CD4-positive, alpha-beta memory T cell (primary cell): Measurements from ENCODE around the gene CLRN3. TPM values are rescaled to one million over a fixed set of nuclear protein-coding genes. Genes with fewer than 3 reads are reported as not detected.

Experiments
- CTCF ChIA-PET: fragments of 350-600 bp; sonication (Branson Sonifier 250); formaldehyde crosslinking; loops from one replicate; lab custom pipeline; 2021; ENCODE audit warnings: inconsistent platforms; ENCODE audit not compliant: partially characterized antibody; lab: Charles Lee
- POLR2A ChIA-PET: fragments of 350-600 bp; sonication (Branson Sonifier 250); formaldehyde crosslinking; loops from one replicate; lab custom pipeline; 2021; ENCODE audit not compliant: partially characterized antibody; lab: Charles Lee
- DNase-seq, 5 donors: peaks; one replicate each; pipeline versions ENCODE4 v3.0.0 to v3.0.0-alpha.2; 2020 to 2022; ENCODE audit warnings: mixed read lengths in 1 of 5
- H3K27ac ChIP-seq: one replicate; pipeline ENCODE4 v1.7.0; 2013; ENCODE audit warnings: low read depth, low read length
- H3K27me3 ChIP-seq: 2 replicates; pipeline ENCODE4 v1.7.0; 2013; ENCODE audit warnings: mild to moderate bottlenecking, low read length, moderate library complexity; ENCODE audit not compliant: insufficient read depth
- H3K36me3 ChIP-seq: 2 replicates; pipeline ENCODE4 v1.7.0; 2013; ENCODE audit warnings: mild to moderate bottlenecking, low read length, moderate library complexity; ENCODE audit not compliant: insufficient read depth
- H3K4me1 ChIP-seq: 2 replicates; pipeline ENCODE4 v1.7.0; 2013; ENCODE audit warnings: mild to moderate bottlenecking, low read length, moderate library complexity; ENCODE audit not compliant: insufficient read depth
- H3K4me3 ChIP-seq, 2 donors: one replicate each; pipeline ENCODE4 v1.7.0; 2013; ENCODE audit warnings: low read length in 2 of 2, mild to moderate bottlenecking in 1 of 2
- H3K9me3 ChIP-seq, 2 donors: one replicate each; pipeline ENCODE4 v1.7.0; 2013; ENCODE audit warnings: low read length in 2 of 2, control low read depth in 1 of 2; ENCODE audit not compliant: control insufficient read depth in 1 of 2
- H3K27ac Mint-ChIP-seq, 7 donors: one replicate each; pipeline ENCODE4 v1.8.0; 2020 to 2021; ENCODE audit warnings: mixed read lengths in 7 of 7, mild to moderate bottlenecking in 6 of 7, inconsistent platforms in 3 of 7, moderate library complexity in 3 of 7
- H3K27me3 Mint-ChIP-seq, 2 donors: one replicate each; pipeline ENCODE4 v1.8.0; 2020 to 2021; ENCODE audit warnings: mixed read lengths in 2 of 2
- H3K36me3 Mint-ChIP-seq, 2 donors: one replicate each; pipeline ENCODE4 v1.8.0; 2020 to 2021; ENCODE audit warnings: mixed read lengths in 2 of 2, inconsistent platforms in 1 of 2, mild to moderate bottlenecking in 1 of 2
- H3K4me1 Mint-ChIP-seq, 4 donors: one replicate each; pipeline ENCODE4 v1.8.0; 2020 to 2021; ENCODE audit warnings: mixed read lengths in 4 of 4, mild to moderate bottlenecking in 1 of 4
- H3K4me3 Mint-ChIP-seq, 8 donors: one replicate each; pipeline ENCODE4 v1.8.0; 2020 to 2021; ENCODE audit warnings: mixed read lengths in 8 of 8, mild to moderate bottlenecking in 7 of 8, moderate library complexity in 6 of 8, inconsistent platforms in 3 of 8
- H3K9me3 Mint-ChIP-seq, 8 donors: one replicate each; pipeline ENCODE4 v1.8.0; 2020 to 2021; ENCODE audit warnings: mixed read lengths in 8 of 8, mild to moderate bottlenecking in 5 of 8, inconsistent platforms in 3 of 8, moderate library complexity in 1 of 8
- intact Hi-C: fragments of 100-400 bp; cut with micrococcal nuclease; formaldehyde crosslinking; loops from one replicate; pipeline ENCODE4 v1.15.1; 2023
- polyA plus RNA-seq, 2 donors: library from polyadenylated mRNA; unstranded; fragments of 300-500 nt; fragmentation: Illumina TruSeq; gene quantifications; one replicate each; pipeline ENCODE4 v1.2.3, GENCODE V29; 2021
- total RNA-seq, 2 experiments: library from RNA; stranded (reverse); gene quantifications; one replicate each; pipeline ENCODE4 v1.2.3, GENCODE V29; 2021

The CLRN3 gene
- total and polyA plus RNA-seq, 4 experiments from 2014 or later: not detected

GRCh38 chr10:127878475-127879055 lies 14.2 kb downstream of the CLRN3 start:
- no peaks in the 10 kb centered on the region for H3K36me3 ChIP-seq
- intact Hi-C loops: no loop called here
- H3K4me3 ChIP-seq: no peak overlapping the region
- no peaks in the 10 kb centered on the region for H3K9me3 Mint-ChIP-seq
- H3K9me3 ChIP-seq: no peaks in the 10 kb centered on the region
- ChIA-PET POLR2A (no interaction called here), CTCF (interaction anchor here (1.4 kb wide), 1 partner anchor 28 kb away, joined by 3 read pairs; the partner anchor contains the start of gene PTPRE)
- no peaks in the 10 kb centered on the region for H3K36me3 Mint-ChIP-seq
- no peak overlapping the region for H3K27ac ChIP-seq
- H3K27me3 Mint-ChIP-seq: peaks cover 0 to 4% of the 10 kb centered on the region in 2 donors
- H3K27me3 ChIP-seq: no peaks in the 10 kb centered on the region
- H3K4me1 ChIP-seq: peaks cover 11% of the 10 kb centered on the region
- H3K4me1 Mint-ChIP-seq: peaks cover 2 to 8% (median 6%) of the 10 kb centered on the region in 4 donors
- DNase-seq: no peak
- H3K4me3 Mint-ChIP-seq: no peak overlapping the region
- H3K27ac Mint-ChIP-seq: no peak overlapping the region

- CTCF ChIA-PET: interaction anchor here (1.4 kb wide), 1 partner anchor 29 kb away, joined by 3 read pairs; the partner anchor contains the start of gene PTPRE
- intact Hi-C loops: no loop called here
Observed at GRCh38 chr10:127877699-127878098, 15.0 kb downstream of the CLRN3 start.

GRCh38 chr10:127877116-127877515 lies 15.6 kb downstream of the CLRN3 start:
- no peaks in the 10 kb centered on the region for H3K27me3 ChIP-seq
- CTCF ChIA-PET: no interaction called here
- Mint-ChIP-seq H3K27me3 (peaks cover 2 to 7% of the 10 kb centered on the region in 2 donors), H3K4me3 (no peak overlapping the region), H3K36me3 (no peaks in the 10 kb centered on the region), H3K9me3 (no peaks in the 10 kb centered on the region), H3K27ac (no peak overlapping the region), H3K4me1 (peaks cover 3 to 8% (median 6%) of the 10 kb centered on the region in 4 donors)
- intact Hi-C loops: no loop called here
- H3K4me3 ChIP-seq: no peak overlapping the region
- no peaks in the 10 kb centered on the region for H3K9me3 ChIP-seq
- H3K36me3 ChIP-seq: no peaks in the 10 kb centered on the region
- H3K4me1 ChIP-seq: peaks cover 11% of the 10 kb centered on the region
- POLR2A ChIA-PET: no interaction called here
- H3K27ac ChIP-seq: no peak overlapping the region
- DNase-seq: no peak

More at GRCh38 chr10:127877699-127878098, 15.0 kb downstream of the CLRN3 start:
- Mint-ChIP-seq H3K9me3 (no peaks in the 10 kb centered on the region), H3K4me1 (peaks cover 2 to 8% (median 6%) of the 10 kb centered on the region in 4 donors), H3K36me3 (no peaks in the 10 kb centered on the region), H3K4me3 (no peak overlapping the region), H3K27me3 (peaks cover under 1 to 4% of the 10 kb centered on the region in 2 donors), H3K27ac (no peak overlapping the region)
- Histone ChIP-seq H3K27me3 (no peaks in the 10 kb centered on the region), H3K27ac (no peak overlapping the region), H3K4me3 (no peak overlapping the region), H3K36me3 (no peaks in the 10 kb centered on the region), H3K9me3 (no peaks in the 10 kb centered on the region), H3K4me1 (peaks cover 11% of the 10 kb centered on the region)
- no peak for DNase-seq
- POLR2A ChIA-PET: no interaction called here

- no peaks in the 10 kb centered on the region for H3K36me3 Mint-ChIP-seq
- peaks cover 0 to 4% (median under 1%) of the 10 kb centered on the region in 8 donors for H3K9me3 Mint-ChIP-seq
- CTCF ChIA-PET: interaction anchor here (0.6 to 1.7 kb wide), 2 partner anchors 135 to 213 kb away, joined by 3 read pairs; no protein-coding TSS in a partner anchor
- Histone ChIP-seq H3K27ac (no peak overlapping the region), H3K9me3 (no peaks in the 10 kb centered on the region), H3K4me1 (peaks cover 9% of the 10 kb centered on the region), H3K27me3 (no peaks in the 10 kb centered on the region), H3K4me3 (no peak overlapping the region), H3K36me3 (no peaks in the 10 kb centered on the region)
- H3K4me3 Mint-ChIP-seq: no peak overlapping the region
- no peak for DNase-seq
- peaks cover 3 to 8% (median 5%) of the 10 kb centered on the region in 4 donors for H3K4me1 Mint-ChIP-seq
- H3K27ac Mint-ChIP-seq: no peak overlapping the region
- H3K27me3 Mint-ChIP-seq: peaks cover 12 to 14% of the 10 kb centered on the region in 2 donors
- POLR2A ChIA-PET: no interaction called here
- intact Hi-C loops: no loop called here
Observed at GRCh38 chr10:127875916-127876315, 16.8 kb downstream of the CLRN3 start.

GRCh38 chr10:127875449-127875765 lies 17.3 kb downstream of the CLRN3 start:
- no peak for DNase-seq
- Histone ChIP-seq H3K36me3 (no peaks in the 10 kb centered on the region), H3K27me3 (no peaks in the 10 kb centered on the region), H3K9me3 (no peaks in the 10 kb centered on the region), H3K27ac (no peak overlapping the region), H3K4me1 (peaks cover 4% of the 10 kb centered on the region), H3K4me3 (no peak overlapping the region)
- intact Hi-C loops: no loop called here
- Mint-ChIP-seq H3K36me3 (no peaks in the 10 kb centered on the region), H3K4me1 (peaks cover under 1 to 4% (median 2%) of the 10 kb centered on the region in 4 donors), H3K4me3 (no peak overlapping the region), H3K27me3 (peaks cover 13 to 14% of the 10 kb centered on the region in 2 donors), H3K27ac (no peak overlapping the region), H3K9me3 (peaks cover 0 to 6% (median 3%) of the 10 kb centered on the region in 8 donors)
- POLR2A ChIA-PET: no interaction called here
- CTCF ChIA-PET: interaction anchor here (1.7 kb wide), 1 partner anchor 136 kb away, joined by 3 read pairs; no protein-coding TSS in a partner anchor

- Histone ChIP-seq H3K27ac (no peak overlapping the region), H3K27me3 (no peaks in the 10 kb centered on the region), H3K36me3 (no peaks in the 10 kb centered on the region), H3K4me1 (no peaks in the 10 kb centered on the region), H3K4me3 (no peak overlapping the region), H3K9me3 (no peaks in the 10 kb centered on the region)
- H3K4me1 Mint-ChIP-seq: peaks cover 0 to 1% (median 0%) of the 10 kb centered on the region in 4 donors
- intact Hi-C loops: no loop called here
- ChIA-PET CTCF (interaction anchor here (1.7 kb wide), 1 partner anchor 136 kb away, joined by 3 read pairs; no protein-coding TSS in a partner anchor), POLR2A (no interaction called here)
- H3K27ac Mint-ChIP-seq: no peak overlapping the region
- H3K36me3 Mint-ChIP-seq: no peaks in the 10 kb centered on the region
- peaks cover 14 to 15% of the 10 kb centered on the region in 2 donors for H3K27me3 Mint-ChIP-seq
- H3K9me3 Mint-ChIP-seq: peaks cover 0 to 12% (median 5%) of the 10 kb centered on the region in 8 donors
- no peak overlapping the region for H3K4me3 Mint-ChIP-seq
- DNase-seq: no peak
Observed at GRCh38 chr10:127874671-127875448, 17.9 kb downstream of the CLRN3 start.

- no peak for DNase-seq
- Mint-ChIP-seq H3K27me3 (peaks cover 14 to 15% of the 10 kb centered on the region in 2 donors), H3K36me3 (no peaks in the 10 kb centered on the region), H3K4me1 (peaks cover 0 to 1% (median 0%) of the 10 kb centered on the region in 4 donors), H3K9me3 (peaks cover 0 to 20% (median 12%) of the 10 kb centered on the region in 8 donors), H3K4me3 (no peak overlapping the region), H3K27ac (no peak overlapping the region)
- CTCF ChIA-PET: interaction anchor here (1.7 kb wide), 1 partner anchor 137 kb away, joined by 3 read pairs; no protein-coding TSS in a partner anchor
- Histone ChIP-seq H3K4me3 (no peak overlapping the region), H3K9me3 (no peaks in the 10 kb centered on the region), H3K27me3 (no peaks in the 10 kb centered on the region), H3K27ac (no peak overlapping the region), H3K36me3 (no peaks in the 10 kb centered on the region), H3K4me1 (no peaks in the 10 kb centered on the region)
- intact Hi-C loops: no loop called here
- POLR2A ChIA-PET: no interaction called here
Observed at GRCh38 chr10:127873901-127874470, 18.8 kb downstream of the CLRN3 start.
